Measurements from ENCODE around the gene ALS2CL.

ALS2CL gene

DNA sequence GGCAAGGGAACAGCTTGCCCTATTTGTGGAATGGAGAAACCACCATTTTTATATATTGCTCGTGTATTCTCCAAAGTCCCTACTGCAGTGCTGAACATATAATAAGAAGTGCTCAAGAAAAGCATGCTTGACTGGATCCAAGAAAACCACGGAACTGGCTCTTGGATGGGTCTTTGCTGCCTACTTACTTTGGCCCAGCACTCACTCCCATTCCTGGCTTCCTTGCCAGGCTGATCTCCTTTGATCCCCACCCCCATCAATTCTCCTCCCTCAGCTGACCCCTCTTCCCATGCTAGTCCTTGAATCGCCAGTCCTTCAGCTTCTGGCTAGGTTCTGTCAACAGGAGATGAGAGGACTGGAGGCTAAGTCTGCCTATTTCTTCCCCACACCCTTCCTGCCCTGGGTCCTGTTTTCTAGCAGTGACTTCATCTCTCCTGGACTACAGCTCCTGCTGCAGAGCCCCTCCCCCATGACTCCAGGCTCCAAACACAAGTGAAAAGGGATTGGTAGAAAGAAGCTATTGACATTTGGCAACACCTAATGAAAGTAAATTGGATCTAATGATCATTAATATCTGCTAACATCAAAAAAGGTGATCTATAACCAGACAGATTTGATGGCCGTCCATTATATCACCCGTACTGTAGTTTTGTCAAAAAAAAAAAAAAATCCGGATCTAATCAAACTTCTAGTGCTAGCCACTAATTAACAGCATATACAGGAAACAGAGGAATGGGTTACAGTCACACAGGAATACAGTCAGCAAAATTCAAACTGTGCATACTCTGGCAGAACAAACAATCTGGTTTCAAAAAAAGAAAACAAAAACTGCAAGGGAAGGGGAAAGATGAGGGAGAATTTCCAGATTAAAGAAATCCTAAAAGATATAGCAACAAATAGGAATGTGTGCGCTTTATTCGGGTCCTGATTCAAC, 73.4 kb downstream of the ALS2CL start:
- TF ChIP-seq, protein P1, sequence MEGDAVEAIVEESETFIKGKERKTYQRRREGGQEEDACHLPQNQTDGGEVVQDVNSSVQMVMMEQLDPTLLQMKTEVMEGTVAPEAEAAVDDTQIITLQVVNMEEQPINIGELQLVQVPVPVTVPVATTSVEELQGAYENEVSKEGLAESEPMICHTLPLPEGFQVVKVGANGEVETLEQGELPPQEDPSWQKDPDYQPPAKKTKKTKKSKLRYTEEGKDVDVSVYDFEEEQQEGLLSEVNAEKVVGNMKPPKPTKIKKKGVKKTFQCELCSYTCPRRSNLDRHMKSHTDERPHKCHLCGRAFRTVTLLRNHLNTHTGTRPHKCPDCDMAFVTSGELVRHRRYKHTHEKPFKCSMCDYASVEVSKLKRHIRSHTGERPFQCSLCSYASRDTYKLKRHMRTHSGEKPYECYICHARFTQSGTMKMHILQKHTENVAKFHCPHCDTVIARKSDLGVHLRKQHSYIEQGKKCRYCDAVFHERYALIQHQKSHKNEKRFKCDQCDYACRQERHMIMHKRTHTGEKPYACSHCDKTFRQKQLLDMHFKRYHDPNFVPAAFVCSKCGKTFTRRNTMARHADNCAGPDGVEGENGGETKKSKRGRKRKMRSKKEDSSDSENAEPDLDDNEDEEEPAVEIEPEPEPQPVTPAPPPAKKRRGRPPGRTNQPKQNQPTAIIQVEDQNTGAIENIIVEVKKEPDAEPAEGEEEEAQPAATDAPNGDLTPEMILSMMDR (IDR thresholded peaks at IDR 0.05; ENCODE audit: extremely low read depth, missing control alignments) = no peak

More for the DNA sequence above, 73.4 kb downstream of the ALS2CL start:
- DNase-seq (ENCODE audit: low spot score) = no peak

All from GM20000 (cell line).